ENCODE data around the gene MYO3B. TPM values are rescaled to one million over a fixed set of nuclear protein-coding genes. Genes with fewer than 3 reads are reported as not detected.

MYO3B gene, protein sequence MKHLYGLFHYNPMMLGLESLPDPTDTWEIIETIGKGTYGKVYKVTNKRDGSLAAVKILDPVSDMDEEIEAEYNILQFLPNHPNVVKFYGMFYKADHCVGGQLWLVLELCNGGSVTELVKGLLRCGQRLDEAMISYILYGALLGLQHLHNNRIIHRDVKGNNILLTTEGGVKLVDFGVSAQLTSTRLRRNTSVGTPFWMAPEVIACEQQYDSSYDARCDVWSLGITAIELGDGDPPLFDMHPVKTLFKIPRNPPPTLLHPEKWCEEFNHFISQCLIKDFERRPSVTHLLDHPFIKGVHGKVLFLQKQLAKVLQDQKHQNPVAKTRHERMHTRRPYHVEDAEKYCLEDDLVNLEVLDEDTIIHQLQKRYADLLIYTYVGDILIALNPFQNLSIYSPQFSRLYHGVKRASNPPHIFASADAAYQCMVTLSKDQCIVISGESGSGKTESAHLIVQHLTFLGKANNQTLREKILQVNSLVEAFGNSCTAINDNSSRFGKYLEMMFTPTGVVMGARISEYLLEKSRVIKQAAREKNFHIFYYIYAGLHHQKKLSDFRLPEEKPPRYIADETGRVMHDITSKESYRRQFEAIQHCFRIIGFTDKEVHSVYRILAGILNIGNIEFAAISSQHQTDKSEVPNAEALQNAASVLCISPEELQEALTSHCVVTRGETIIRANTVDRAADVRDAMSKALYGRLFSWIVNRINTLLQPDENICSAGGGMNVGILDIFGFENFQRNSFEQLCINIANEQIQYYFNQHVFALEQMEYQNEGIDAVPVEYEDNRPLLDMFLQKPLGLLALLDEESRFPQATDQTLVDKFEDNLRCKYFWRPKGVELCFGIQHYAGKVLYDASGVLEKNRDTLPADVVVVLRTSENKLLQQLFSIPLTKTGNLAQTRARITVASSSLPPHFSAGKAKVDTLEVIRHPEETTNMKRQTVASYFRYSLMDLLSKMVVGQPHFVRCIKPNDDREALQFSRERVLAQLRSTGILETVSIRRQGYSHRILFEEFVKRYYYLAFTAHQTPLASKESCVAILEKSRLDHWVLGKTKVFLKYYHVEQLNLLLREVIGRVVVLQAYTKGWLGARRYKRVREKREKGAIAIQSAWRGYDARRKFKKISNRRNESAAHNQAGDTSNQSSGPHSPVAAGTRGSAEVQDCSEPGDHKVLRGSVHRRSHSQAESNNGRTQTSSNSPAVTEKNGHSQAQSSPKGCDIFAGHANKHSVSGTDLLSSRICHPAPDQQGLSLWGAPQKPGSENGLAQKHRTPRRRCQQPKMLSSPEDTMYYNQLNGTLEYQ (N-terminal part only)
- polyA plus RNA-seq (2013, experiment 1 of 2), result 1.2 TPM
- 1.1 TPM for polyA plus RNA-seq (2013, experiment 2 of 2)

DNA sequence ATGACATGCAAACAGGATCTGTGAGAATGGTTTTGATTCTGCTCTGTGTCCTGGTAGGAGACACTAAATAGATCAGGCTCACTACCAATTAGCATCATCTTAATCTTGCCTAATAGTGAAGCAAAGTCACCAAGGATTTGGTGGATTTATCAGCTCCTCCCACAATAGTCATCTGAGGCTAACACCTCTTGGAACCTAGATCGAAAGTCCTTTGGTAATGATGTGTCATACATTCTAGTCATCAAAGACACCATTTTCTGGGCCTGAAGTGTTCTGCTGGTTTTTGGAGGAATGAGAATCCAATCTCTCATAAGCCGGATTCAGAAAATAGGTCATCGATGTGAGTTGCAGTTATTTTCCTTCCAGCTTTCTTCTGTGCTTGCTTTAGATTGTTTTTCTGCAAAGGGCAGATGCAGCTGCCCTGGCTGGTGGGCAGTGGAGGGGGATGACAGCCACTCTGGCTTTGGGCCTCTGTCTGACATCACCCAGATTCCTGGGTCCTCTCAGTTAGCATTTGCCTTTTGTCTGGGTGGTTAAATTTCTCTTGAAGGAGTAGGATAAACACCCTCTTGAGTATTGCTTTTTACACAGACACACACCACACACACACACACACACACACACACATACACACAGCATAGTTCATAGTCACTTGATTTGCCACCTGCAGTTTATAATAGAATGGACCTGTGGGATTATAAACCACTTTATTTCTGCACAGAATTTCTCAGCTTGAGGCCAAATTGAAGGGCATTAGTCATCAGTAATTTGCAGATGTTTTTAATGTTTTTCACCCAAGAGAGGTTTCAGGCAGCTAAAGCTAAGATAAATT is at the start of gene MYO3B:
Gene MYO3B (plus strand): TSS at position 198 of the 832 bp plus-strand sequence. CDS start 141 bp downstream, at position 339.
- H3K4me2 ChIP-seq (ENCODE audit: low read length), result no peak within 1 kb of the TSS
- no peak within 1 kb of the TSS for H3K4me3 ChIP-seq (ENCODE audit: low read length)
- H2BK5ac ChIP-seq (ENCODE audit: low read length), result no peak within 1 kb of the TSS
- H3K56ac ChIP-seq (ENCODE audit: low read length), result no peak within 1 kb of the TSS
- no peaks in the 10 kb centered on the region for H3K27me3 ChIP-seq (ENCODE audit: insufficient read depth, low read length, poor library complexity)
- H2BK120ac ChIP-seq (ENCODE audit: low read depth, low read length), result no peak within 1 kb of the TSS
- no peak within 1 kb of the TSS for H3K27ac ChIP-seq (ENCODE audit: low read depth, low read length)
- H2BK15ac ChIP-seq (replicated peaks; ENCODE audit: low read depth), result no peak within 1 kb of the TSS
- H3K9ac ChIP-seq (ENCODE audit: low read length), result no peak within 1 kb of the TSS
- H2AK5ac ChIP-seq (ENCODE audit: low read length), result no peak within 1 kb of the TSS
- H3K79me2 ChIP-seq (ENCODE audit: control insufficient read depth, insufficient read depth, low read length), result no peaks in the 10 kb centered on the region
- H3K79me1 ChIP-seq (ENCODE audit: low read length), result no peaks in the 10 kb centered on the region
- H3K4ac ChIP-seq (ENCODE audit: low read depth, low read length), result no peak within 1 kb of the TSS
- WGBS (ENCODE audit: extremely low coverage, insufficient coverage, low lambda C conversion rate), result no CpG with 5 or more reads among the region's 3 CpGs
- H3K4me1 ChIP-seq (ENCODE audit: control insufficient read depth, low read depth, low read length), result peaks cover 6% of the 10 kb centered on the region
- H4K5ac ChIP-seq (ENCODE audit: low read length), result no peak within 1 kb of the TSS
- no peak within 1 kb of the TSS for H4K8ac ChIP-seq (ENCODE audit: low read depth, low read length)
- DNase-seq, result peak; percentile 43
- H3K23ac ChIP-seq (ENCODE audit: low read length), result no peak within 1 kb of the TSS
- H3K36me3 ChIP-seq (ENCODE audit: control insufficient read depth, insufficient read depth, low read length), result no peaks in the 10 kb centered on the region
- H3K18ac ChIP-seq (ENCODE audit: low read length), result no peak within 1 kb of the TSS

GRCh38 chr2:170139276-170139967 is 38.5 kb upstream of the MYO3B start:
- H3K23ac ChIP-seq (ENCODE audit: low read length), result no peak overlapping the region
- no peak overlapping the region for H4K8ac ChIP-seq (ENCODE audit: low read depth, low read length)
- no peaks in the 10 kb centered on the region for H3K79me1 ChIP-seq (ENCODE audit: low read length)
- H3K27me3 ChIP-seq (ENCODE audit: insufficient read depth, low read length, poor library complexity), result no peaks in the 10 kb centered on the region
- no peak overlapping the region for H2BK120ac ChIP-seq (ENCODE audit: low read depth, low read length)
- H3K4ac ChIP-seq (ENCODE audit: low read depth, low read length), result no peak overlapping the region
- H3K18ac ChIP-seq (ENCODE audit: low read length), result no peak overlapping the region
- no CpG with 5 or more reads among the region's 9 CpGs for WGBS (ENCODE audit: extremely low coverage, insufficient coverage, low lambda C conversion rate)
- H3K36me3 ChIP-seq (ENCODE audit: control insufficient read depth, insufficient read depth, low read length), result no peaks in the 10 kb centered on the region
- no peak overlapping the region for H3K4me2 ChIP-seq (ENCODE audit: low read length)
- no peak overlapping the region for H3K9ac ChIP-seq (ENCODE audit: low read length)
- no peaks in the 10 kb centered on the region for H3K79me2 ChIP-seq (ENCODE audit: control insufficient read depth, insufficient read depth, low read length)
- H2BK15ac ChIP-seq (replicated peaks; ENCODE audit: low read depth), result no peak overlapping the region
- H2AK5ac ChIP-seq (ENCODE audit: low read length), result no peak overlapping the region
- H2BK5ac ChIP-seq (ENCODE audit: low read length), result no peak overlapping the region
- no peak for DNase-seq
- no peak overlapping the region for H3K4me3 ChIP-seq (ENCODE audit: low read length)
- H4K5ac ChIP-seq (ENCODE audit: low read length), result no peak overlapping the region
- H3K27ac ChIP-seq (ENCODE audit: low read depth, low read length), result no peak overlapping the region
- H3K4me1 ChIP-seq (ENCODE audit: control insufficient read depth, low read depth, low read length), result peaks cover 9% of the 10 kb centered on the region
- no peak overlapping the region for H3K56ac ChIP-seq (ENCODE audit: low read length)

- H3K4ac ChIP-seq (ENCODE audit: low read depth, low read length), result no peak overlapping the region
- H3K9ac ChIP-seq (ENCODE audit: low read length), result no peak overlapping the region
- no peak overlapping the region for H3K4me2 ChIP-seq (ENCODE audit: low read length)
- H3K27ac ChIP-seq (ENCODE audit: low read depth, low read length), result no peak overlapping the region
- H3K18ac ChIP-seq (ENCODE audit: low read length), result no peak overlapping the region
- no peak for DNase-seq
- no peaks in the 10 kb centered on the region for H3K36me3 ChIP-seq (ENCODE audit: control insufficient read depth, insufficient read depth, low read length)
- WGBS (ENCODE audit: extremely low coverage, insufficient coverage, low lambda C conversion rate), result no CpG with 5 or more reads among the region's 5 CpGs
- H2AK5ac ChIP-seq (ENCODE audit: low read length), result no peak overlapping the region
- no peaks in the 10 kb centered on the region for H3K79me1 ChIP-seq (ENCODE audit: low read length)
- H3K56ac ChIP-seq (ENCODE audit: low read length), result no peak overlapping the region
- H3K23ac ChIP-seq (ENCODE audit: low read length), result no peak overlapping the region
- no peak overlapping the region for H4K8ac ChIP-seq (ENCODE audit: low read depth, low read length)
- H2BK120ac ChIP-seq (ENCODE audit: low read depth, low read length), result no peak overlapping the region
- no peak overlapping the region for H2BK15ac ChIP-seq (replicated peaks; ENCODE audit: low read depth)
- H3K4me1 ChIP-seq (ENCODE audit: control insufficient read depth, low read depth, low read length), result peaks cover 9% of the 10 kb centered on the region
- no peaks in the 10 kb centered on the region for H3K27me3 ChIP-seq (ENCODE audit: insufficient read depth, low read length, poor library complexity)
- no peak overlapping the region for H3K4me3 ChIP-seq (ENCODE audit: low read length)
- H2BK5ac ChIP-seq (ENCODE audit: low read length), result no peak overlapping the region
- no peaks in the 10 kb centered on the region for H3K79me2 ChIP-seq (ENCODE audit: control insufficient read depth, insufficient read depth, low read length)
- H4K5ac ChIP-seq (ENCODE audit: low read length), result no peak overlapping the region
Observed at GRCh38 chr2:170140561-170140960, 37.4 kb upstream of the MYO3B start.

- no CpG with 5 or more reads among the region's 12 CpGs for WGBS (ENCODE audit: extremely low coverage, insufficient coverage, low lambda C conversion rate)
- no peak overlapping the region for H3K4me2 ChIP-seq (ENCODE audit: low read length)
- H3K56ac ChIP-seq (ENCODE audit: low read length), result no peak overlapping the region
- H3K23ac ChIP-seq (ENCODE audit: low read length), result no peak overlapping the region
- no peak overlapping the region for H4K8ac ChIP-seq (ENCODE audit: low read depth, low read length)
- no peak overlapping the region for H3K4ac ChIP-seq (ENCODE audit: low read depth, low read length)
- H3K9ac ChIP-seq (ENCODE audit: low read length), result no peak overlapping the region
- H3K27ac ChIP-seq (ENCODE audit: low read depth, low read length), result no peak overlapping the region
- H3K36me3 ChIP-seq (ENCODE audit: control insufficient read depth, insufficient read depth, low read length), result no peaks in the 10 kb centered on the region
- no peak overlapping the region for H2AK5ac ChIP-seq (ENCODE audit: low read length)
- DNase-seq, result no peak
- H2BK5ac ChIP-seq (ENCODE audit: low read length), result no peak overlapping the region
- H3K4me3 ChIP-seq (ENCODE audit: low read length), result no peak overlapping the region
- H3K18ac ChIP-seq (ENCODE audit: low read length), result no peak overlapping the region
- no peak overlapping the region for H2BK15ac ChIP-seq (replicated peaks; ENCODE audit: low read depth)
- H3K79me1 ChIP-seq (ENCODE audit: low read length), result no peaks in the 10 kb centered on the region
- no peak overlapping the region for H4K5ac ChIP-seq (ENCODE audit: low read length)
- no peak overlapping the region for H2BK120ac ChIP-seq (ENCODE audit: low read depth, low read length)
- H3K27me3 ChIP-seq (ENCODE audit: insufficient read depth, low read length, poor library complexity), result no peaks in the 10 kb centered on the region
- H3K79me2 ChIP-seq (ENCODE audit: control insufficient read depth, insufficient read depth, low read length), result no peaks in the 10 kb centered on the region
- peaks cover 9% of the 10 kb centered on the region for H3K4me1 ChIP-seq (ENCODE audit: control insufficient read depth, low read depth, low read length)
Observed at GRCh38 chr2:170141865-170142264, 36.1 kb upstream of the MYO3B start.
